Smooth muscle cell (in vitro differentiated cells): Measurements from ENCODE around the gene DNAJB12. TPM values are rescaled to one million over a fixed set of nuclear protein-coding genes. Genes with fewer than 3 reads are reported as not detected.

Experiments used
- DNase-seq: peaks from one replicate; lab custom pipeline; 2025; ENCODE audit not compliant: unreplicated experiment; lab: John Stamatoyannopoulos, UW
- H2AFZ ChIP-seq: fragments of 200-600 bp; sonication (generic); 2 replicates; pipeline ENCODE4 v1.6.0; 2016; ENCODE audit warnings: antibody characterized with exemption, low read depth, mild to moderate bottlenecking
- H3F3A ChIP-seq: fragments of 200-600 bp; sonication (generic); 2 replicates; pipeline ENCODE4 v1.6.0; 2017; ENCODE audit warnings: antibody characterized with exemption, low read depth
- H3K27ac ChIP-seq: fragments of 200-600 bp; sonication (generic); 2 replicates; pipeline ENCODE4 v1.5.1; 2016; ENCODE audit warnings: low read depth, mild to moderate bottlenecking
- H3K27me3 ChIP-seq: fragments of 200-600 bp; sonication (generic); 2 replicates; pipeline ENCODE4 v1.6.1; 2016; ENCODE audit warnings: low read depth, mild to moderate bottlenecking
- H3K36me3 ChIP-seq: fragments of 200-600 bp; sonication (generic); 2 replicates; pipeline ENCODE4 v1.5.1; 2016; ENCODE audit warnings: low read depth
- H3K4me1 ChIP-seq: fragments of 200-600 bp; sonication (generic); 2 replicates; pipeline ENCODE4 v1.5.1; 2016; ENCODE audit warnings: low read depth
- H3K4me2 ChIP-seq: fragments of 200-600 bp; sonication (generic); 2 replicates; pipeline ENCODE4 v1.6.0; 2016; ENCODE audit warnings: mild to moderate bottlenecking
- H3K4me3 ChIP-seq: fragments of 200-600 bp; sonication (generic); 2 replicates; pipeline ENCODE4 v1.5.1; 2016; ENCODE audit warnings: mild to moderate bottlenecking
- H3K79me2 ChIP-seq: fragments of 200-600 bp; sonication (generic); 2 replicates; pipeline ENCODE4 v1.6.0; 2016; ENCODE audit warnings: low read depth, mild to moderate bottlenecking
- H3K9ac ChIP-seq: fragments of 200-600 bp; sonication (generic); 2 replicates; pipeline ENCODE4 v1.6.0; 2016; ENCODE audit warnings: low read depth
- H3K9me3 ChIP-seq: fragments of 200-600 bp; sonication (generic); replicated peaks from 2 replicates; pipeline ENCODE4 v1.5.1; 2016; ENCODE audit warnings: low read depth
- H4K20me1 ChIP-seq: fragments of 200-600 bp; sonication (generic); 2 replicates; pipeline ENCODE4 v1.6.0; 2016; ENCODE audit warnings: low read depth
- WGBS: methylation state at CpG from one replicate; pipeline ENCODE4 v1.1.7; 2016; ENCODE audit warnings: low lambda C conversion rate; 5-methylcytosine and 5-hydroxymethylcytosine counted together
- polyA plus RNA-seq: library from polyadenylated mRNA; unstranded; fragments of >200 nt; fragmentation: Nextera tagmentation; extraction: Ambion mirVana; gene quantifications from 2 replicates; pipeline ENCODE4 v1.2.1, GENCODE V29; 2016
- total RNA-seq: library from RNA; depleted of rRNA; stranded (reverse); fragments of >200 nt; gene quantifications from 2 replicates; pipeline ENCODE4 v1.2.3, GENCODE V29; 2014
- TF ChIP-seq, protein P1 (sequence below): fragments of 200-600 bp; sonication (generic); IDR thresholded peaks from 2 replicates; pipeline ENCODE4 v1.5.1; 2017; ENCODE audit warnings: borderline replicate concordance, mild to moderate bottlenecking, antibody characterized with exemption; ENCODE audit not compliant: insufficient read depth, poor library complexity, severe bottlenecking

DNAJB12 gene
- total and polyA plus RNA-seq, 2 experiments from 2014 or later: 12.5 to 24.5 TPM

DNA sequence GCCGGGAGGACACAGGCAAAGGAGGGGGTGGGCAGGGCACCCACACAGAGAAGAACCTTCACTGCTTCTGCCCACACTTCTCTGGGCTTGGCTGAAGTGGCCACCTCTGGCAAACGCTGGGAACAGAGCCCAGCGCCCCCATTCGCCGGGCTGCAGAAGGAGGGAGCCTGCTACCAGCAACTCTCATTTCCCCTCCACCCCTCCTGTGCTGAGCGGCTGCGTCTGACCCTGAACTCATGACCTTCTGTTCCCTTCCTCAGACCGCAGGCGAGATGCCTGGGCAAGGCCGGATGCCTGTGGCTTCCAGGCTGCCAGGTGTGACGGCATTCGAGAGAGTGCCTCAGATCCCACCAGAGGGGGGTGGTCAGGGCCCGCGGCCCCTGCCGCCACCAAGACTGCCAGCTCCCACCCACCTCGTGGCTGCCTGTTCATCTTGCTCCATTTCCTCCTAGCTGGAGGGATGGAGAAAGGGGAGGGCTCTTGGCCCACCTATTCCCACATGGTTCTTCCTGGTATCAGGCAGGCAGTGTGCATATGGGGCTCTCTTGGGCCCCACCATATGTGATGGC is 19.8 kb downstream of the DNAJB12 start:
- Histone ChIP-seq H2AFZ (no peak overlapping the region), H3K36me3 (no peaks in the 10 kb centered on the region), H3K4me3 (no peak overlapping the region), H4K20me1 (no peaks in the 10 kb centered on the region), H3K27ac (no peak overlapping the region), H3K4me2 (no peak overlapping the region), H3K79me2 (no peaks in the 10 kb centered on the region), H3K4me1 (peaks cover 35% of the 10 kb centered on the region), H3F3A (peaks cover 6% of the 10 kb centered on the region), H3K27me3 (no peaks in the 10 kb centered on the region), H3K9ac (no peak overlapping the region), H3K9me3 (no peaks in the 10 kb centered on the region)
- 93% methylated on average over 16 of the region's 16 CpGs for WGBS
- DNase-seq: no peak
- TF ChIP-seq, protein P1, sequence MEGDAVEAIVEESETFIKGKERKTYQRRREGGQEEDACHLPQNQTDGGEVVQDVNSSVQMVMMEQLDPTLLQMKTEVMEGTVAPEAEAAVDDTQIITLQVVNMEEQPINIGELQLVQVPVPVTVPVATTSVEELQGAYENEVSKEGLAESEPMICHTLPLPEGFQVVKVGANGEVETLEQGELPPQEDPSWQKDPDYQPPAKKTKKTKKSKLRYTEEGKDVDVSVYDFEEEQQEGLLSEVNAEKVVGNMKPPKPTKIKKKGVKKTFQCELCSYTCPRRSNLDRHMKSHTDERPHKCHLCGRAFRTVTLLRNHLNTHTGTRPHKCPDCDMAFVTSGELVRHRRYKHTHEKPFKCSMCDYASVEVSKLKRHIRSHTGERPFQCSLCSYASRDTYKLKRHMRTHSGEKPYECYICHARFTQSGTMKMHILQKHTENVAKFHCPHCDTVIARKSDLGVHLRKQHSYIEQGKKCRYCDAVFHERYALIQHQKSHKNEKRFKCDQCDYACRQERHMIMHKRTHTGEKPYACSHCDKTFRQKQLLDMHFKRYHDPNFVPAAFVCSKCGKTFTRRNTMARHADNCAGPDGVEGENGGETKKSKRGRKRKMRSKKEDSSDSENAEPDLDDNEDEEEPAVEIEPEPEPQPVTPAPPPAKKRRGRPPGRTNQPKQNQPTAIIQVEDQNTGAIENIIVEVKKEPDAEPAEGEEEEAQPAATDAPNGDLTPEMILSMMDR: no peak

DNA sequence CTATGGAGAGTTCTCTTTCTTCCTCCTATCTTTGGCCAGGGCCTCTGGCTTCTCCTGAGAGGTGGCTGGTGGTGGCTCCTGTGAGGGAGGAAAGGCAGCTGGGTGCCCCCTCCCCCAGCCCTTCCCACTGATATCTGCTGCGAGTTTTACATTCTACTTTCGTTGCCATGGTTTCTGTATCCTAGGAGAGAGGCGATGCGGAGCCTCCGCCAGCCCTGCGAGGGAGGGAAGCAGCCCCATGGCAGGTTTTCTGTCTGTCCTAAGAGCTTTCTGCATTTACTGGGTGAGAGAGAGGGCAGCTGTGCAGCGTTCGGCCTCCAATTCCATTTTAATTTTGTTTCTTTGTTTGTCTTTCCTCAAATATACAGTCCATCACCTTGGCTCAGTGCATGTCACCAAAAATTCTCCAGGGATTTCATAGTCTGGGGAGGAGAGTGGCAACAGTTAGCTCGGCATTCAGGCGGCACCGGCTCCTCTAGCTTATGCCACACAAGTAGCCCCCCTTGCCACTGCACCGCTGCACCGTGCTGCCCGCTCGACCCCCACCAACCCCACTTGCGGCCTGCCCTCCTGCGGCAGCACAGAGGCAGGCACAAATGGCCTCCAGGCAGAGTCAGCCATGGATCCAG is 20.4 kb downstream of the DNAJB12 start:
- Histone ChIP-seq H3K4me2 (no peak overlapping the region), H3K27ac (no peak overlapping the region), H3K4me3 (no peak overlapping the region), H3F3A (peaks cover 6% of the 10 kb centered on the region), H3K79me2 (no peaks in the 10 kb centered on the region), H4K20me1 (no peaks in the 10 kb centered on the region), H3K4me1 (peaks cover 35% of the 10 kb centered on the region), H3K9ac (no peak overlapping the region), H3K36me3 (no peaks in the 10 kb centered on the region), H2AFZ (no peak overlapping the region), H3K27me3 (no peaks in the 10 kb centered on the region), H3K9me3 (no peaks in the 10 kb centered on the region)
- TF ChIP-seq, protein P1: no peak
- 76% methylated on average over 17 of the region's 17 CpGs for whole genome bisulfite sequencing
- DNase-seq: no peak

DNA sequence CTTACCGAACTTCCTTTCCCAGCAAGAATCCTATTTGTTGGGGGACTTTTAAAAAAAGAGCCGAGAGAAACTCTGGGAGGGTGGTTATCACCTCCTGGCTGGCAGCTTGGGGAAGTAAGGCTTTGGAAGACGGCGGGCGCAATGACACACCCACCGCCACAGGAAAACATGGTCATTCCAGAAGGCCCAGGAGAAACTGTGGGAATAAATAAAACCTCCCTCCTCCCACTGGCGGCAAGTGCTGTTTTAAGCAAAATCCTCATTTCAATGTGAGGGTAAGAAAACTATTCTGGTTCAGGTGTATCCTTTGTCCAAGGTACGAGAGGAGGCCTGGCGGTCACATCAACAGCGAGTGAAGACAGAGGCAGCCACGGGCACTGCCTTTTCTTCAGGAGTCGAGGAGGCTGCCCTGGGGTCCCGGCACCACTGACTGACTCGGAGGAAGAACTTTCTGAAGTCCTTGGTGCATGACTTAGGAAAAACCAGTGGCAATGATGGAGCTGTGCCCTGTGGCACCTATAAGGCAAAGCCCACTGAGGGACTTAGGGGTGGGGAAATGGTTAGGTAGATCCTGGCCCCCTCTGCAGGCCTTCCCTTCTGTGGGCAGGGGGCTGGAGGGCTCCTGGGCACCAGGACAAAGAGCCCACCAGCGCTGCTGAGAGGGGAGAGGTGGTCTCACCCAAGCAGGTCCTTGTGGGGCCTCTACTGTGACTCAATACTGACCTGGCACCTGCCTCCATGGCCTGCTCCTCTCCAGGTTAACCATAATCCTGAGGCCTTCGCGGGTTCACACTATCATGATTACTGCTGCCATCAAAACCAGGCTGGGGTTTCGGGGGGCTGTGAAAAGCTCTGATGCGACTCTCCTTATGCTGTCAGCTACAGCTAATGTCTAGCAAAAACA is 21.4 kb downstream of the DNAJB12 start:
- Histone ChIP-seq H3K4me2 (no peak overlapping the region), H4K20me1 (no peaks in the 10 kb centered on the region), H3K9ac (no peak overlapping the region), H2AFZ (no peak overlapping the region), H3K4me3 (no peak overlapping the region), H3K79me2 (no peaks in the 10 kb centered on the region), H3K27ac (no peak overlapping the region), H3K36me3 (no peaks in the 10 kb centered on the region), H3K9me3 (no peaks in the 10 kb centered on the region), H3K4me1 (peaks cover 44% of the 10 kb centered on the region), H3F3A (peaks cover 6% of the 10 kb centered on the region), H3K27me3 (no peaks in the 10 kb centered on the region)
- TF ChIP-seq, protein P1: no peak
- no peak for DNase-seq
- 92% methylated on average over 19 of the region's 19 CpGs for WGBS
